Right hindlimb (tissue), 1 donor: ENCODE results near the gene SPATC1L.
"Not testable (repeated sequence)": the region's sequence is repeated elsewhere in the genome, so short reads cannot be mapped to it uniquely, and the experiment has no call there.

ENCODE experiments used
- DNase-seq: peaks from one replicate; pipeline ENCODE4 v3.0.0-alpha.2; 2018

Gene SPATC1L

DNA sequence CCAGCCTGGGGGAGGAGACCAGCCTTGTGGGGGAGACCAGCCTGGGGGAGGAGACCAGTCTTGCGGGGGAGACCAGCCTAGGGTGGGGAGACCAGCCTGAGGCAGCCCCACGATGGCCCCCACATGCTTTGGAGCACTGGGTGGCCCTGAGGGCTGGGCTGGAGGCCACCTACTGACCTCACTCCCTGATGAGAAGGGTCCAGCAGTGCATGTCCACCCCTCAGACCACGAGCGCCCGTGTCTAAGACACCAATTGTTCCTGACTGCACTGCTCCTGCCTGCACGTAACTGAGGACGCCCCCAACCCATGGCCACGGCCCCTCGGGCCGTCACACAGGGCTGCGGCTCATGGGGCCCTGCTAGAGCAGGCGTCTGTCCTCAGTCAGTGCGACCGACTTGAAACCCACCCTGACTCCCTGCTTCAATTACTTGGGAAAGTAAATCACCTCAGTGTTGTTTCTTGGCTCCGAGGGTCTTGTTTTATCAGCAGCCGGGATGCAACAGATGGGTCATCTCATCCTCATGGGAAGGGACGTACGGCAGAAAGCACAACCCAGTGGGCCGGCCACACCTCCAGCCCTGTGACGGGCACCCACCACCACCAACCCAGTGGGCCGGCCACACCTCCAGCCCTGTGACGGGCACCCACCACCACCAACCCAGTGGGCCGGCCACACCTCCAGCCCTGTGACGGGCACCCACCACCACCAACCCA lies at the start of gene SPATC1L:
Gene SPATC1L (minus strand): TSS at position 550 of the 715 bp plus-strand sequence. CDS start 1,643 bp downstream, outside the sequence.
- peak; percentile 66 for DNase-seq

DNA sequence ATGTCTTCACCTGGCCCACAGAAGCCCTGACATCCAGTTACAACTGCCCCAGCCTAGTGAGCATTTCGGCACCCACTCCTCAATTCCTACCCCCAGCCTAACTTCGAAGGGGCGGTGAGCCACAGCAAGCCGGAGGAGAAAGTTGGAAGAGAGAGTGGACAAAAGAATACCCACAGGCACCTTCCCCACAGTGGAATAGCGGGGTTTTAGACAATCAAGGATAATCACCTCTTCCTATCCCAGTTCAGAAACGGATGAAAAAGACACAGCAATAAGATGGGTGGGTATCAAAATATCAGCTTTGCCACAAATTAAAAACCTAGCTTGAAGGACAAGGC lies 45.6 kb upstream of the SPATC1L start:
- no peak for DNase-seq

DNA sequence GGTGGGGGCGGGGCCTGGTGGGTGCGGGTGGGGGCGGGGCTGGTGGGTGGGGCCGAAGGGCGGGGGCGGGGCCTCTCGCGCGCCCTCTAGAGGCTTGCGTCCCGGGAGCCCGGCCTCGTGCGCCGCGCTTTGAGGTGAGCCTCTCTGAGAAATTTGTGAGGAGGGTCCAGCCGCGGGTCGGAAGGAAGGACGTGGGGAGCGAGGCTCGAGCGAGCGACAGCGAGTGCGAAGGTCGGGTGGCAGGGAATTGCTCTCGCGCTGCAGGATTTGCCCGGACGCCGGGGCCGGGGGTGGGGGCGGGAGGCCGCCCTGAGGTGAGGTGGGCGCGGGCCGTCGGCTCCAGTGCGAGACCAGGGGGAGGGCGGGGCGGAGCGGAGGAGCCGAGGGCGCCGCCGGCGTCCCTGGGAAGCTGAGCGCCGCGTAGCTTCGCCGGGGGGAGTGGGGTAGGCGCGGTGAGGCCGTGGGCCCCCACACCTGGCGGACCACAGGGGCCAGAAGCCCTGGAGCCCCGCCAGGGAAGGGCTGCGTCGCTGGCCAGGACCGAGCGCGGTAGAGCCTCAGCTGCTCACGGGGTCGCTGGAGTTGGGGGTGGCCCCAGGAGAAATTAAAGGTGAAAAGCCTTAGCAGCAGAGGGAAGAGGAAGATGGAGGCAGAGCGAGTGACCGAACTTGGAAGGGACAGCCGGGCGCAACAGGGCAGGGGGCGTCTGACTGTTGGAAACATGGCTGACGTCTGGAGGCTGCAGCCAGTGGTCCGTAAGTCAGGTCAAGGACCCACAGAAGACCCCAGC lies 45.1 kb upstream of the SPATC1L start:
- DNase-seq = no peak

GRCh38 chr21:46228345-46229051 lies 44.2 kb upstream of the SPATC1L start, which contains the start of gene LSS:
TSS of gene LSS (minus strand) at chr21:46228774. CDS start at chr21:46228745, 29 bp downstream.
- peak; percentile 97 for DNase-seq

DNA sequence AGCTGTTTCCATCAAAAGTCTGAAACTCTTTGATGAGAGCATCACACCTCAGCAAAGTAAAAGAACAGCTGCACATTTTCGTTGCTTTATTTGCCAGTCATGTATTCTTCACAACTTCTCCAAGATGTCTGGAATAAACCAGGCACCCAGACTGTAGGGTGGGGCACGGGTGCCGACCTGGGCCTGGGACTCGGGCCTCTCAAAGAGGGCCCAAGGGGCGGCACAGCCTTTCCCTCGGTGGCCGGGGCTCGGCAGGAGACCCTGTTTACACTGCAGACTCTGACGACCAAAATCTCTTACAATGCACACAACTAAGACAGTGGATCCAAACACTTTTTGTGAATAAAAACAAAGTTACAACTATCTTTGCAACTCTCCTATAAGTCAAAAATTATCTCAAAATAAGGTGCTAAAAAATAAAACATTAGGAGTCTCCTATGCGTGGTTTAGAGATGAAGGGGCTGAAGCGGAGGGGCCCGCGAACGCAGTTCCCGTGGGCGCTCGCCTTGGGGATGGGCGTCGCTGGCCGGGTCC lies 43.6 kb upstream of the SPATC1L start:
- no peak for DNase-seq

- no peak for DNase-seq
These were observed 42.8 kb upstream of the SPATC1L start for GRCh38 chr21:46226920-46227599.

DNA sequence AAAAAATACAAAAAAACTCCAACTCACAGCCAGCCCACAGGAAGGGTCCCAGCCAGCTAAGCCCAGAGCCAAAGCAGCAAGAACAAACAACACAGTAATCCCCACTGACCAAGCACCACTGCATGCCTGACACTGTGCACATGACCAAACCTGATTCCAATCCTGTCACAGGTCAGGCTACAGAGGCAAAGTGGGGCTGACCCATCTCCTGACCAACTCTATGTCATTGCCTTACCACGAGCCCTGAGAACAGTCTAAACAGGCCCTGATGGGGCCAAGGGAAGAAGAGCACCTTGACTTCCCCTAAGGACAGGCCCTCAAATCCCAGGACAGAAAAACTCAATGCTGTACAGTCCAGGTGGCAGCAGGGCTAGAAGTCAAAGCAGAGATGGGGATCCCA lies 41.9 kb upstream of the SPATC1L start:
- DNase-seq = no peak

- DNase-seq = not testable (repeated sequence)
These were observed 39.4 kb upstream of the SPATC1L start for GRCh38 chr21:46223661-46224060.

DNA sequence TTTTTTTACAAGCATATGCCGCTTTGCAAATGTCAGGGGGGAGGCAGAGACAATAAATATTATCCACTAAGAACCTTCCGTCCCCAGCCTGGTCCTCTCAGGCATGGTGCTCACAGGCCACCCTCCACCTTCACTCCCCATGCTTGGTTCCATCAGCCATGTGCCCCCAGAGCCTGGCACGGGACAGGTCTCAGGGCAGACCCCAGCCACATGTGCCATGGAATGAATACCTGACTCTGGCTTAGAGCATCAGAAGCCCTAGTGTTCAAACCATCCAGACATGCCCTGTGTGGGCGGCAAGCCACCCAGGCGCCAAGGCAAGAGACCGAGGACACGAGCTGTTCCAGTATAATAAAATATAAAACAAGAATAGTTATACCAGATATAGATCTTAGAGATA lies 39.0 kb upstream of the SPATC1L start:
- DNase-seq = no peak

DNA sequence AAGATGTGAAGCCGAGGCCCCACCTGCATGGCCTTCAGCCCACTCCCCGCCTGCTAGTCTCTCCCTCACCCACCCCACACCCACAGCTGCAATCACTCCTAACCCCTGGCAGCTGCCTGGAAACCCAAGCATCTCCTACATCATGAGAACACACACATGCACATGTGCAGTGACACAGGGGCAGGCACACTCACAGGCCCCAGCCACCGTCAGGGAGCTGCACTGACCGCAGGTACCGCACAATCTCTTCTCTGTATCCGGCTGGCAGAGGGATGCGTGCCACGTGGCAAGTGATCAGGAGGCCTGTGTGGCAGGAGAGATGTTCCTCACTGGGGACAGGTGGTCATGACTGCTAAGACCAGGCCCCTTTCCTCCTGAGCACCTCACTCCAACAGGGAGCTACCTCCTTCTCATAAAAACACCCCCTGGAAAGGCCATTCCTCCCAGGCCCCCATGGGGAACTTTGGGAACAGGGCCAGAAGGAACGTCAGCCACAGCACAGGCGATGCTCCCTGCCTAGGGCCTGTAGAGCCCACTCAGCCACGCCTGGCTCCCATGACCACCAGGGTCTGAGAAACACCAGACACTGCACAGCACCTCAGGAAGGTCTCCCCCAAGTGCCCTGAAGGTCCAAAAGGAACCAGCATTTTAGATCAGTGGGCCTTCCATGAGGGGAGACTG lies 38.3 kb upstream of the SPATC1L start:
- DNase-seq = no peak

DNA sequence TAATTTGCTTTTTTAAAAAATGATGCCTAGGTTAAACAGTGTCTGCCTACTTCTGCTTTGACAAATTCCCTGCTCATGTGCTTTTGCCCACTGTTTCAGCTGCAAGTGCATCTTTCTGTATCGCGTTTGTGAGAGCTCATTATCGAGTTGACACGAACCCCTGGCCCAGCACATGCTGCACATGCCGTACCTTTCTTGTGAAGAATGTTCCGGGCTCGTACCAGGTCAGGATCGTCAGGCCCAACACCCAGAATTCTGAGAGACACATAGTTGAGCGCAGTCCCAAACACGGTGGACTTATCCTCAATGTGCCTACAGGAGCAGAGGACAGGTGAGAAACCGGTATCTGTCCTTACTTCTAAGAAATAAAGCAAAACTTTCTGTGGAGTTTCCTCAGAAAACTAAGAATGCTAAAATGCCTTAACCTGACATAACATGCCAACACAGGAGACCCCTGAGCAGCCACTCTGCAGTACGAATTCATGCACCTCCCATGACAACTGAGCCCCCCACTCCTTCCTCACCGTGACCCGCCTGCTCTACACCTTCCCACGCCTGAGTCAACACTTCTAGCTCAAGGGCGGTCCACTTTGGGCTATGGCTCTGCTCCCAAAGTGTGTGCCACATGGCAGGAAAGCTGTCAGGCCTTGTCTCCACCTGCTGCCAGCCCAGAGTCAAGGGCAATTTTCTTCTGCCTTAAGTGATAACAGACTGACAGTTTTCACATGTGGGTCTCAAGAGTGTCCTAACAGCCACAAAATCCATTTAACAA lies 37.6 kb upstream of the SPATC1L start:
- no peak for DNase-seq

GRCh38 chr21:46220847-46221246 lies 36.6 kb upstream of the SPATC1L start:
- DNase-seq = no peak

DNA sequence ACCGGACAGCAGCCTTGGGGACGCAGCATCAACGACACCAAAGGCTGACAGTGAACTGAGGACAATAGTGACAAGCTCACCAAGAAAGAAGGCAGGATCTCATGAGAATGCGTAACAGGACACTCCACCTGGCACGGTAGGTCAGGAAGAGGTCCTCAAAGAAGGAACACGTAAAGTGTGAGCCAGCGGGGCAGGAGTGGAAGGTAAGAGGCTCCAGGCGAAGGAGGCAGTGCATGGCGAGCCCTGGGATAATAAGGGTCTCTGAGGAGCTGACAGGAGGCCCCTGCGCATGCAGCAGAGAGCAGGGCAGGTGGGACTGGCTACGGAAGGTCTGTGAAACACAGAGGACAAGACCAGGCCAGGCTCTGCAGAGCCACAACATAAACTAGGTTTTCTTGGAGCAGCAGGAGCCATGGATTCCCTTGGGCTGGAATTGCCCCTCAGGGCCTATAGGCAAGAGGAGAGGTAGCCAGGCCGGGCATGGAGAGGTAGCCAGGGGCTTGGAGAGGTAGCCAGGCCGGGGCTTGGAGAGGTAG lies 36.1 kb upstream of the SPATC1L start:
- DNase-seq = no peak

DNA sequence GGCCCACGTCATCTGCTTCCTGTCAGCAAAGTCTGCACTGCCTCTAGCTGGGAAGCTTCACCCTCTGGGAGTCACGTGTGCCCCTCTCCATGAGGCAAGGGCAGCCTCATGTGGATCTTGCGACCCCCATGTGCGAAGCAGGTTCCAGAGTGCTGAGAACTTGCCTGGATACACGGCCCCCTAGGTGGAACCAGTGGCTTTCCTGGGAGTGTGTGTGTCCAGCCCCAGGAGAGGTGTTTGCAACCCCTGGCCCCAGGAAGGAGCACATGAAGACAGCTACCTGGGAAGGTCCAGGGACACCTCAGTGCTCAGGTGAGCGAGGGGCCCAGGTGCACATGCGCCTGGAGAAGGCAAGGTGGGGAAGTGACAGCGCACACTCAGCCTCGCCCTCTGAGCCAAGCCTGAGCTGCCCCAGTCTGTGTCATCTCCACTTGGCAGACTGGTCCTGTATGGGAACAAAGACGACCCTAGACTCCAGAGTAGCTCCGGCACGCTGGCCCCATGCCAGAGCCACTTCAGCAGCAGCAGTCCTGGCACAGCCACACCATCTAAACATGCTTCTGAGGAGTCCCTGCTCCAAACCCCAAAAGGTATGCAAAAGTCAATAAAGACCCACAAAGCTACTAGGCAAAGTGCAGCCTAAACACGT lies 35.5 kb upstream of the SPATC1L start:
- no peak for DNase-seq

- DNase-seq = no peak
These were observed 34.8 kb upstream of the SPATC1L start for GRCh38 chr21:46218906-46219590.

DNA sequence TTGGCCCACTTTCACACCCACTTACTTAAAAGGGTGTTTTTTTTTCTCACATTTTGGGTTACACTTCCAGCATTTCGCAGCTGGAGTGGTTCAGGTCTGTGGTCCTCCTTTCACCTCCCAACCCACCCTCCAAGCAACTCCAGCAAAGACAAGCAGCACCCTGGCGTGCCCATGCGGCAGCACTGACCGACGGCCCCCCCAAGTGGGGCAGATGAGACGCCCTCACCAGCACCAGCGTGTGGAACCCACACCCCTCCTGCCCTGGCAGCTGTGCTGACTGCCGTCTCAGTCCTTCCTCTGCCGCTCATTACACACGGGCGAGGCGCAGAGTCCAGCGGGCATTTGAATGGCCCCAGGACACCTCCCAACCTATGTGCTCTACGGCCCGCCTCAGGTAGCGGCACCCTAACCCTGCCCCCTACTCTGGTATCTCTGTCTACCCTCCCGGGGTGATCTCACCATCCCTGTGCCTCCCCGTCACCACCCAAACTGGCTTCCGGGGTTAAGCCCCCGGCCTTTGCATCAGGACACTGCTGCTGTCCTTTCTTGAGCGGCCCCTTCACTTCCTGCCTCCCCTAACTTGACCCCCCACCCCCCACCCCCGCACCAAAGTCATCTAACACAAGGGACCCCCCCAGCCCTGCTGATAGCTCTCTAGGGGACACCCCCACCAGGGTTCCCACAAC lies 33.4 kb upstream of the SPATC1L start:
- DNase-seq = no peak

GRCh38 chr21:46216132-46216747 lies 32.0 kb upstream of the SPATC1L start:
- DNase-seq = no peak

- DNase-seq = no peak
These were observed 31.3 kb upstream of the SPATC1L start for GRCh38 chr21:46215436-46216131.
